Brain microvascular endothelial cell (primary cell): ENCODE measurements around the gene CD300H.

Source experiments
- DNase-seq: peaks from one replicate; pipeline ENCODE4 v3.0.0-alpha.2; 2020
- H3K27ac ChIP-seq: fragments of 250-450 bp; sonication (Bioruptor Pico); 2 replicates; pipeline ENCODE4 v1.5.1; 2020; ENCODE audit warnings: mild to moderate bottlenecking, moderate library complexity
- H3K27me3 ChIP-seq: fragments of 250-450 bp; sonication (Bioruptor Pico); replicated peaks from 2 replicates; pipeline ENCODE4 v1.5.1; 2020; ENCODE audit warnings: mild to moderate bottlenecking
- H3K36me3 ChIP-seq: fragments of 250-450 bp; sonication (Bioruptor Pico); replicated peaks from 2 replicates; pipeline ENCODE4 v1.5.1; 2020; ENCODE audit warnings: mild to moderate bottlenecking
- H3K4me3 ChIP-seq: 2 replicates; pipeline ENCODE4 v1.5.1; 2011; ENCODE audit warnings: low read depth, mild to moderate bottlenecking, control low read depth, low read length, moderate library complexity
- CTCF ChIP-seq: IDR thresholded peaks from 2 replicates; pipeline ENCODE4 v1.5.1; 2011; ENCODE audit warnings: low read depth, mild to moderate bottlenecking, moderate library complexity, low read length, control low read depth, inconsistent platforms; ENCODE audit errors: missing control alignments
- in situ Hi-C: cut with HindIII; loops from 2 replicates; pipeline ENCODE4 v1.10.0; 2017; ENCODE audit warnings: low sequenced_read_pairs, low pct_ligation_motif_present

The CD300H gene

GRCh38 chr17:74514632-74515334 is 52.5 kb downstream of the CD300H start:
- Histone ChIP-seq H3K27ac (no peak overlapping the region), H3K4me3 (no peak overlapping the region), H3K27me3 (no peaks in the 10 kb centered on the region), H3K36me3 (no peaks in the 10 kb centered on the region)
- no peak for DNase-seq
- in situ Hi-C loops, result no loop called here
- TF ChIP-seq CTCF, result no peak

- H3K36me3 ChIP-seq, result no peaks in the 10 kb centered on the region
- DNase-seq, result peak; percentile 18
- no peaks in the 10 kb centered on the region for H3K27me3 ChIP-seq
- H3K27ac ChIP-seq, result no peak overlapping the region
- in situ Hi-C loops, result no loop called here
- TF ChIP-seq CTCF, result no peak
- no peak overlapping the region for H3K4me3 ChIP-seq
Measured at GRCh38 chr17:74513987-74514631, 53.2 kb downstream of the CD300H start.

- in situ Hi-C loops, result no loop called here
- no peaks in the 10 kb centered on the region for H3K27me3 ChIP-seq
- H3K27ac ChIP-seq, result no peak overlapping the region
- no peaks in the 10 kb centered on the region for H3K36me3 ChIP-seq
- H3K4me3 ChIP-seq, result no peak overlapping the region
- TF ChIP-seq CTCF, result no peak
- DNase-seq, result no peak
Measured at GRCh38 chr17:74512624-74513091, 54.7 kb downstream of the CD300H start.

GRCh38 chr17:74512036-74512435 is 55.3 kb downstream of the CD300H start:
- in situ Hi-C loops, result no loop called here

More at GRCh38 chr17:74512036-74512435, 55.3 kb downstream of the CD300H start:
- DNase-seq, result no peak
- H3K27ac ChIP-seq, result no peak overlapping the region
- no peaks in the 10 kb centered on the region for H3K27me3 ChIP-seq
- no peaks in the 10 kb centered on the region for H3K36me3 ChIP-seq
- TF ChIP-seq CTCF, result no peak
- no peak overlapping the region for H3K4me3 ChIP-seq
